Measurements from ENCODE around the gene PRL. TPM values are rescaled to one million over a fixed set of nuclear protein-coding genes. Genes with fewer than 3 reads are reported as not detected.

The PRL gene
- total RNA-seq, 1 experiment from 2014 or later: not detected

- no peak overlapping the region for H3K27ac Mint-ChIP-seq (ENCODE audit: low read depth, unreplicated experiment)
- no TSS peak for BruUV-seq (replicated peaks)
These were observed 1.6 kb upstream of the PRL start for GRCh38 chr6:22298475-22298890.

GRCh38 chr6:22296067-22296466 lies 769 bp downstream of the PRL start:
- Mint-ChIP-seq H3K4me1 (ENCODE audit: insufficient read depth, unreplicated experiment) (peaks cover 7% of the 10 kb centered on the region), H3K9me3 (ENCODE audit: unreplicated experiment) (no peaks in the 10 kb centered on the region), H3K4me3 (ENCODE audit: unreplicated experiment) (no peak overlapping the region), H3K36me3 (ENCODE audit: insufficient read depth, unreplicated experiment) (no peaks in the 10 kb centered on the region), H3K27me3 (ENCODE audit: insufficient read depth, unreplicated experiment) (no peaks in the 10 kb centered on the region), H3K27ac (ENCODE audit: low read depth, unreplicated experiment) (no peak overlapping the region)
- intact Hi-C loops (cut with micrococcal nuclease): no loop called here
- BruUV-seq (replicated peaks): no TSS peak
- CTCF ChIA-PET: no interaction called here
- TF ChIP-seq CTCF (IDR thresholded peaks at IDR 0.05; ENCODE audit: unreplicated experiment): no peak
- no peak for DNase-seq (ENCODE audit: unreplicated experiment)
- POLR2A ChIA-PET: no interaction called here

More at GRCh38 chr6:22298475-22298890, 1.6 kb upstream of the PRL start:
- ChIA-PET POLR2A (no interaction called here), CTCF (interaction anchor here (0.7 kb wide), 1 partner anchor 1115 kb away, joined by 3 read pairs; no protein-coding TSS in a partner anchor)
- Mint-ChIP-seq H3K9me3 (ENCODE audit: unreplicated experiment) (no peaks in the 10 kb centered on the region), H3K4me1 (ENCODE audit: insufficient read depth, unreplicated experiment) (peaks cover 14% of the 10 kb centered on the region), H3K4me3 (ENCODE audit: unreplicated experiment) (no peak overlapping the region), H3K27me3 (ENCODE audit: insufficient read depth, unreplicated experiment) (no peaks in the 10 kb centered on the region), H3K36me3 (ENCODE audit: insufficient read depth, unreplicated experiment) (no peaks in the 10 kb centered on the region)
- intact Hi-C loops (cut with micrococcal nuclease): no loop called here
- peak; percentile 6 for DNase-seq (ENCODE audit: unreplicated experiment)
- TF ChIP-seq CTCF (IDR thresholded peaks at IDR 0.05; ENCODE audit: unreplicated experiment): no peak

- no TSS peak for BruUV-seq (replicated peaks)
- H3K27me3 Mint-ChIP-seq (ENCODE audit: insufficient read depth, unreplicated experiment): no peaks in the 10 kb centered on the region
- no peak for TF ChIP-seq CTCF (IDR thresholded peaks at IDR 0.05; ENCODE audit: unreplicated experiment)
- ChIA-PET CTCF (no interaction called here), POLR2A (no interaction called here)
- H3K4me1 Mint-ChIP-seq (ENCODE audit: insufficient read depth, unreplicated experiment): peaks cover 7% of the 10 kb centered on the region
- H3K36me3 Mint-ChIP-seq (ENCODE audit: insufficient read depth, unreplicated experiment): no peaks in the 10 kb centered on the region
- H3K9me3 Mint-ChIP-seq (ENCODE audit: unreplicated experiment): no peaks in the 10 kb centered on the region
- intact Hi-C loops (cut with micrococcal nuclease): no loop called here
- no peak for DNase-seq (ENCODE audit: unreplicated experiment)
- H3K4me3 Mint-ChIP-seq (ENCODE audit: unreplicated experiment): no peak overlapping the region
- no peak overlapping the region for H3K27ac Mint-ChIP-seq (ENCODE audit: low read depth, unreplicated experiment)
These were observed 1.7 kb downstream of the PRL start for GRCh38 chr6:22295145-22295544.

GRCh38 chr6:22294301-22294700 lies 2.5 kb downstream of the PRL start:
- Mint-ChIP-seq H3K27ac (ENCODE audit: low read depth, unreplicated experiment) (no peak overlapping the region), H3K4me1 (ENCODE audit: insufficient read depth, unreplicated experiment) (peaks cover 7% of the 10 kb centered on the region), H3K27me3 (ENCODE audit: insufficient read depth, unreplicated experiment) (no peaks in the 10 kb centered on the region), H3K36me3 (ENCODE audit: insufficient read depth, unreplicated experiment) (no peaks in the 10 kb centered on the region), H3K4me3 (ENCODE audit: unreplicated experiment) (no peak overlapping the region), H3K9me3 (ENCODE audit: unreplicated experiment) (no peaks in the 10 kb centered on the region)
- ChIA-PET POLR2A (no interaction called here), CTCF (interaction anchor here (0.7 kb wide), 1 partner anchor 63 kb away, joined by 3 read pairs; no protein-coding TSS in a partner anchor)
- no TSS peak for BruUV-seq (replicated peaks)
- no peak for DNase-seq (ENCODE audit: unreplicated experiment)
- intact Hi-C loops (cut with micrococcal nuclease): no loop called here
- TF ChIP-seq CTCF (IDR thresholded peaks at IDR 0.05; ENCODE audit: unreplicated experiment): no peak
